ENCODE results near the gene ALDH1A1.

GRCh38 chr9:72949244-72949582, 3.6 kb downstream of the ALDH1A1 start:
- TF ChIP-seq CTCF (IDR thresholded peaks at IDR 0.05) (no peak), POLR2A (IDR thresholded peaks at IDR 0.05) (no peak)
